ENCODE measurements around the gene MAPK4.

MAPK4 gene

DNA sequence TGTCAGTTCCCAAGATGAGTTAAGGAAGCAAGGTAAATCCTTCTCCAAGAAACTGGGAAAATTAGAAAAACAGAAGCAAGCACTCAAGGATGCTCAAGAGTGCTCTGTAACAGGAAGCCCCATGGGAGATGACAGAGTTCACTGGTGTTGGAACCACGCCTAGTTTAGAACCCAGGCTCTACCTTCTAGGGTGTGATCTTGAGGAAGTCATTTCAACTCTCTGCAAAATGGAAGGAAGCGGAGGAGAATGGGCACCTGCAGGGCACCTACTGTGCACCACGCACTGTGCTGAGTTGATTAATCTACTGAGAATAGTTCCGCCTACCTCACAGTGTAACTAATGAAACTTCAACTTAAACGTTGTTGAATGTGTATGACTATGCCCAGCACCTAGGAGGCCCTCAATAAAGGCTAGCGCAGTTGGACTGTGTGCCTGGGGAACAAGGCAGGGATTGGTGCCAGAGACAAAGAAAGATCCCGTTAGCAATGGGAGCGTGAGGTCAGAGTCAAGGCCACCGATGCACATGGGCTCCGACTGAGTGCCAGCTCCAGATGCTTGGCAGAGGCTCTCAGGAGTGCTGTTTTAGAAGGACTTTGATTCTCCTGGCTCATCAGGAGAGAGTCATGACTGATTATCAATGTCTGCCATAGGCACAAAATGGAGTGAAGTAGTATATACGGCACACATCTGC, 93.7 kb downstream of the MAPK4 start:
- DNase-seq (ENCODE audit: low spot score), result no peak

DNA sequence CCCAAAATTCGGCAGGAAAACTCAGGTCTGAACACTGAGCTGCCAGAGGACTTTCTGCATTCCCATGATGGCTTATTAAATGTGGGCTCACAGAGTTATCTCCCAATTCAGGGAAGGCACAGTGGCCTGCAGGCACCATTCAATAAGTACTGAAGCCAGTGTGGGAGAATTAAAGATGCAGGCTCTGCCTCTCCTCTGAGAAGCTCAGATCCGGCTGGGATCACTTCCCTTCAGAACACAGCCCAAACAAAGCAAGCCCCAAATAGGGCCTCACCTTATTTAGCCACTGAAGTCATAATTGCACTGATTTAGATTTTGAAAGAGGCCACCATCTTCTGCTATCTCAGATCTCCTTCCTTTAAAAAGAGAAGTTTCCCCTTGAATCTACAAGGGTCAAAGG, 94.3 kb downstream of the MAPK4 start:
- DNase-seq (ENCODE audit: low spot score), result no peak

DNA sequence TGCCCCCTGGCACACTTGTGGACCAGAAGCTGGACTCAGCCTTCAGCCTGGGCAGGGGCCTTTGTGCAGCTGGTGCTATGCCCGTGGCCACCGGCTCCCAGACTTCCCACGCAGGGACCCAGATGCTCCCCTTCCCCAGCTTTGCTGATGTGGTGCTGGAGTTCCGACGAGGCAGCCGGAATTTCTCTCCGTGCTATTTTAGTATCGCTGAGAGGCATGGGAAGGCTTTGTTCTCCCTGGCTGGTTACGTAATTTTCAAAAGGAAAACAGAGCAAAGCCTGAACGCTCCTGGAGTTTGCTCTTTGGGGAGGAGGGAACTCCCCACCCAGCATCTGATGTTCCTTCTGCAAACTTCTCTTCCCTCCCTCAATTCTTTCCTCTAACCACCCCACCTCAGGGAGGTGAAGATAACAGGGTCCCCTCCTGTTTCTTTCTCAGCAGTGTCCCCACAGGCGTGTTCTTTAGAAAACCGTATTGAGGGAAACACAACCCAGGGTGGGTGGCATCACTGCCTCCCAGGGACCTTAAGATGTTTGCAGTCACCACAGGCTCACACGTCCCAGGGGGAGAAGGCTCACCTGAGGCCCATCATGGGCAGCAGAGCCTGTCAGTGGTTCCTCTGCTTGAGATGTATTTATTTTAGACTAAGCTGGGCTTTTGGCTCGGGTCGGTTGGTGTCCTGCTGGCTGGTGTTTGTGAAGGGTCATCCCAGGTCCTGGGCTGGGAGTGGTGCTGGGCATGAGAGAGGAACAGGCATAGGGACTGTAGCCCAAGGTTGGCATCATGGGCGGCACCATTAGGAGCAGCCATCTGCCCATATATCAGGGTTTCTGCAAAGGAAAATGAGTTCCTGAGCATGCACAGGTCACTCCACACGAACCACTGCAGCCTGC, 95.0 kb downstream of the MAPK4 start:
- no peak for DNase-seq (ENCODE audit: low spot score)

DNA sequence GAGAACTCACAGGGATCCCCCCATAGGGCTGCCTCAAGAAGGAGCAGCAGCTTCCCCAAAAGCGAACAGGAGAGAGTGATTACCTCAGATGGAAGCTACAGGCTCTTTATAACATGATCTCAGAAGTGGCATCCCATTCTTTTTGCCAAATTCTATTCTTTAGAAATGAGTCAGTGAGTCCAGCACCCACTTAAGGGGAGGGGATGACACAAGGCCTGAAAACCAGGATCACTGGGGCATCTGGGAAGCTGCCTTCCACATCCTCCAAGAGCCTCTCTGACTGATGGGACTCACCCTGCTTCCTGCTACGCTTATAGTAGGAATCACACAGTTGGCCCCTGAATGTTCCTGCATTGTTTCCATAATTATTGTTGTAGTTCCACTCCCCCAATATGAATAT, 96.5 kb downstream of the MAPK4 start:
- DNase-seq (ENCODE audit: low spot score), result no peak

DNA sequence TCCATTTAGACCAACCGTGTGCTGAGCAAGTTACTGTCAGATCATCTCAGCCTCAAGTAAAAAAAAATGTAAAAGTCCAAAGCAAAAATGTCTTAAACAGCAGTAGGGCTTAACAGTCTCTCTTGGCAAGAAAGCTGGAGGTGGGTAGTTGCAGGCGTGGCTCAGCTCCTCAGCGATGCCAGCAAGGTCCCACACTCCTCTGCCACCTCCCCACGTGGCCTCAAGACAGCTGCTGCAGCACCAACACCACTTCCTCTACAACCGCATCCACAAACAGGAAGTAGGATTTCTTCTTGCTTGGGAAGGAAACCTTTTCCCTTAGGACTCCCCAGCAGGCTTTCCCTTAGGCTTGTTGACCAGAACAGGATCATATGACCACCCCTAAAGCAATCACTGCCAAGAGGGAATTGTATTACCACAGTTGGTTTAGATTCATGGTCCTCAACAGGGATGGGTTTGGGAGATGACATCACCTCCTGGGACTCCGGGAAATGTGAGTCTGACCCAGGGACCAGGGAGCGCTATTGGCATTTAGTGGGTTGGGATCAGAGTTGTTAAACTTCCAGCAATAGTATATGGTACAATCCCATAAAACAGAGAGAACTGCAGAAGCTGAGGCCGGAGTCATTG, 97.1 kb downstream of the MAPK4 start:
- DNase-seq (ENCODE audit: low spot score), result no peak

DNA sequence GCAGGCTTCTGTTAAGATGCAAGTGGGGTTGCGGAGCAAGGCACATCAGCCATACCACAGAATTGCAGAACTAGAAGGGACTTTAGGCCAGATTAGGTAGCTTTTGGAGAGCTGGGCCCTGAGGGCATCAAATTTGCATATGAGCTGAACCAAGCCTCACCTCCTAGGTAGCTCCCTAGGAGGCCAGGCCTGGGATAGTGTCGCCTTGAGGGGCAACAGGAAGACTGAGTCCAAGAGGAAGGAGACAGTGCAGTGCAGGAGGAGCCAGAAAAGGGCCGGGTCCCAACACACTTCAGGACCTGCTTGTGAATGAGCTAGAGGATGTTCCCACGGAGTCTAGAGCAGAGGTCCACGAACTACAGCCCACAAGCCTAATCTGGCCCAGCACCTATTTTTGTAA, 98.7 kb downstream of the MAPK4 start:
- no peak for DNase-seq (ENCODE audit: low spot score)

DNA sequence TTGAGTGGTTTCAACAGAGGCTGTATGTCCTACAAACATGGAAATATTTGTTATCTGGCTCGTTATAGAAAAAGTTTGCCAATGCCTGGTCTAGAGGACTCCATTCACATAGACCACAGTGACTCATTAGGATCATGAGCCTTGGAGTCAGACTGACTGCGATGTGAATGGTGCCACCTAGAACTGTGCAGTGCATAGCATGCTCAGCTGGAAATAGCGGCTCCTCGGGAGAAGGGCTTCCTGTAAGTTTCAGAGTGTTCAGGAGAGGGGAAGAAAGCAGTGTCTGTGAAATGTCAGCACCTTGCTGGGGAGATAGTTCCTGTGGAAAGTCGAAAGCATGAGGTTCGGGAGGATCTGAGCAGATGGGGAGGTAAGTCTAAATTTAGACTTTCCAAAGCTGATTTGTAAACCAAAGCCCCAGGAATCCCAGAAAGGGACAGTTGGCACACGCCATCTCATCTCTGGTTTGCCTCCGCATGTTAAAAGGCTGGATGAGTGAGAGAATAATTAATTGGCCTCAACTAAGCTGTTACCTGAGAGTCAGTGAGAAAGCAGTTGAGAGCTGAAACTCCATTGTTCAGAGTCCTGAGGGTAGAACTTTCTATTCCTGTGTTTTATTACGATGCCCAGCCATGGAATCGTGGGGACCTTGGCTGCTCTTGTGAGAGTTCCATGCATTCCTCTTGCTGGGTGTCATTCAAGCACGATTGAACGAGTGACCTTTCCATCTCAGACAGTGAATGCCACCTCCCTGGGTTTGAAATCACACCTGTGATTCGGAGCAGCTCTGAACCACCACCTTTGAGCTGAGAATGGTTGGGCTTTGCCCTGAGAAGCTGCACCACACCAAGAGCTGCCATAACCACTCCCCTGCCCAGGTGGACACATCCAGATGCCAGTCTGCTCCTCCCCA, 99.5 kb downstream of the MAPK4 start:
- DNase-seq (ENCODE audit: low spot score), result no peak

DNA sequence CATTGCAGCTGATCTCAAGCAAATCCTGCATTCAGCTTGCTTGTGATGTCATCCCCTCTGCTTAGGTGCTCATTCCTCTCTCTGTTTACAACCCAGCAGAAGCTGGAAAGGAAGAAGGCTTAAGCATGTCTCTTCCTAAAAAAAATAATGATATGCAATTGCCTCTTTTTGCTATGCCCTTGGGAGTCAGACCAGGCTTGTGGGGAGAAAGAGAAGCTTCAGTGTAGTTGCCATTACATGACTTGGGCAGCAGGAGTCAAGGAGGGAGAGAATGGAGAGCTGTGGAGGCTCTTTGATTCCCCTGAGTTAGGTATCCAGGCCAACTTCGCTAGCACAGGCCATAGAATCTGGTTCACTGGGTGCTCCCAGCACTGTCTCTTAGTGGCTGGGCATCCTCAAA, 101.1 kb downstream of the MAPK4 start:
- DNase-seq (ENCODE audit: low spot score), result no peak

DNA sequence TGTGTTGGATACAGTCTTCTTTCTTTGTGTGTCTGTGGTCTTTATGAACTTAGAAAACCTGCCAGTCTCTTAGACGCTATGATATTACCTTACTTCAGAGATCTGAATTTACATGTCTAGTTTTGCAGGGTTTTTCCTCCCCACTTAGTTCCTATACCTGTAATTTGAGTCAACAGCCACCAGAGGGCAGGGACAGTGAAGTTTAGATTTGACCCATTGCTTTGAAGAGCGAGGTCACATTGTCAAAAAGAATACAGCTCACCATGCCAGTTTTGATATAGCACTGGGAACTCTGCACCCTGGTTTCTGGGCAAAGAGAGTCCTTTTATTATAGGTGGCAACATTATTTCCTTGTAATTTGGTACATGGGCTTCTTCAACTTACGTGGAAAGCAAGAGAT, 102.3 kb downstream of the MAPK4 start:
- DNase-seq (ENCODE audit: low spot score), result no peak

DNA sequence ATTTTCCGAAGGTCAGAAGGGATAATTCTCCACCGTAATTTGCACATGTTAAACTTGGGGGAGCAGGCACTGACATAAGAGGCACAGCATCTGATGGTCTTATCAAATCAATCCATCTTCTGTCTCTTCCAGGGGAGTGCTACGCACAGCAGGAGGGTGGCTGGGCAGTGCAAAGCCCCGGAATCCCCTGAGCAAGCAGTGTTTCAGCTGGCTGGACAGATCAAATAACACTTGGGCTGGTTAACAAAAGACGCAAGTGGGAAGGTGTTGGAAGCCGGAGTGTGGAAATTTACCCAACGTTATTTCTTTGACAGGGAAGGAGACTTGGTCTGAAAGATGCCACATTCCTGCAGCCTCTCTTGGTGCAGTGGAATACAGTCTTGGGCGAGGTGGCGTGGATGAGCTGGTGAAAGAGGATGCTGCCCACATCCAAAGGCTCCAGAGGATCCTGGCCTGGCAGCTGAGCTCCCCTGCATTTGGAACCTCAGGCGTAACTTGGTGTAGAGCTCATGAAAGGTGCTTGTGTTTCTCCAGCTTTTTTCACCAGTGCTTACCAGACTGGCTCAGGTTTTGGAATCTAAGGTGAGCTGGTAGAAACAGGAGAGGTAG, 103.0 kb downstream of the MAPK4 start:
- DNase-seq (ENCODE audit: low spot score), result no peak

DNA sequence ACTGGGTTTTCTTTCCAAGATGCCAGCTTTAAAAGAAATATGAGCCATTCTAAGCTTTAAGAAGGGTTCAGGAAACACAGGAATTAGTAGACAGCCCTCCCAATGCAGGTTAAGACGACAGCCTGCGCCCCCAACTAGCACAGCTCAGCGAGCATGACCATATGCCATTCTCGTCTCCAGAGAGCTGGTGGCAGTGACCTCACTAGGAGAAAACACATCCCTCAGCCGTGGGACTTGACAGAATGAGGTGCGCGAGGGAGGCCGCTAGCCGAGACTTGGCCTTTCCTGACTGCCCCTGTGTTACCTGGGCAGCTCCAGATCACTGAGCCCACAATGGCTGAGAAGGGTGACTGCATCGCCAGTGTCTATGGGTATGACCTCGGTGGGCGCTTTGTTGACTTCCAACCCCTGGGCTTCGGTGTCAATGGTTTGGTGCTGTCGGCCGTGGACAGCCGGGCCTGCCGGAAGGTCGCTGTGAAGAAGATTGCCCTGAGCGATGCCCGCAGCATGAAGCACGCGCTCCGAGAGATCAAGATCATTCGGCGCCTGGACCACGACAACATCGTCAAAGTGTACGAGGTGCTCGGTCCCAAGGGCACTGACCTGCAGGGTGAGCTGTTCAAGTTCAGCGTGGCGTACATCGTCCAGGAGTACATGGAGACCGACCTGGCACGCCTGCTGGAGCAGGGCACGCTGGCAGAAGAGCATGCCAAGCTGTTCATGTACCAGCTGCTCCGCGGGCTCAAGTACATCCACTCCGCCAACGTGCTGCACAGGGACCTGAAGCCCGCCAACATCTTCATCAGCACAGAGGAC, 103.9 kb downstream of the MAPK4 start:
- DNase-seq (ENCODE audit: low spot score), result no peak

DNA sequence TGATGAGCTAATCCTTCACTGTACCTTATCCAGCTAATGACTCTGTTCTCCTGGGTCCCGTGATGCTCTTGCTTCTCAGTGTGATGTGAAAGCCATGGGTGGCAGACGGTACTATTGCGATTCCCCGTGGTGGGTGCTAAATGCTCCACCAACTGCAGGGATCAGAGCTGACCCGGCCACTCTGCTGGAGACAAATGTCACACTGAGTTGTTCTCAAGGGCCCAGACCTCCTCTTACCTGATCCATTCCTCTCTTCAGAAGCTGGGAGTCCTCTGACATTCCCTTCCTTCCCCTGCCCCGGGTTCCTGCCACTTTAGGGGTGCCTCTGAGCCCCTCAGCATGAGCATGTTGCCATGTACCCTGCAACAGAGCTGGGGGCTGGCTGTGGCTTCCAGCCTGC, 105.1 kb downstream of the MAPK4 start:
- no peak for DNase-seq (ENCODE audit: low spot score)

DNA sequence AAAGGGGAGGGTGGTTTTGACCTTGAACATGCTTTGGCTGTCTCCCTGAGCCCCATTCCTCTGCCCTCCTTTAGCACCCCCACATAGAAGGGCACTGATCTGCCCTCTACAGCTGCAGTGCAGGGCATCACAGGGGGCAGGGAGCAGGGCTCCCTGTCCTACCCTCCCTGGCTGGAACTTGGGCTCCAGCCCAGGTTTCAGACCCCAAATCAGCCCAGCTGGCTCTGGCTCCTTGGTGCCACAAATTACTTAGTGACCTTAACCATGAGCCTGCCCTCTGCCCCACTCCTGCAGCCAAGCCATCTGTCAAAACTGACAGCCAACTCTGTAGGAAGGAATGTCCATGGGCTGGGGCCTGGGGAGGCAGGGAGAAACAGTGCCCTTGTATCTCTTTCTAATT, 105.6 kb downstream of the MAPK4 start:
- no peak for DNase-seq (ENCODE audit: low spot score)

DNA sequence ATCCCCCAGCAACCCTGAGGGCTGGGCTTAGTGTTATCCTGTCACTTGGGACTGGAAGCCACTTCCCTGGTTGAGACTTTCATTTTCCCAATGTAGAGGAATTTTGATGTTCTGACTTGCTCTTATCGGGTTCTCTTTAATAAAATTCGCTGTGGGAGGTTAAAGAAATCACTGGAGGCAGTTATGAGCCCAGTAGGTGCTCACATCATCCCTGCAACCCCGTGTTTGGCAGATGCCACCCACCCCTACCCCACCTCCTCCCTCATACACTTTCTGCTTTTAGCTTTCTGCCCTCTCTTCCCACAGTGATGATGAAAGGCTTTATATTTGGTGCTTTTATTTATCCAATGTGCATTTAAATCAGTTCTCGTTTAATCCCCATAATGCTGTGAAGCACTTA, 106.6 kb downstream of the MAPK4 start:
- no peak for DNase-seq (ENCODE audit: low spot score)

DNA sequence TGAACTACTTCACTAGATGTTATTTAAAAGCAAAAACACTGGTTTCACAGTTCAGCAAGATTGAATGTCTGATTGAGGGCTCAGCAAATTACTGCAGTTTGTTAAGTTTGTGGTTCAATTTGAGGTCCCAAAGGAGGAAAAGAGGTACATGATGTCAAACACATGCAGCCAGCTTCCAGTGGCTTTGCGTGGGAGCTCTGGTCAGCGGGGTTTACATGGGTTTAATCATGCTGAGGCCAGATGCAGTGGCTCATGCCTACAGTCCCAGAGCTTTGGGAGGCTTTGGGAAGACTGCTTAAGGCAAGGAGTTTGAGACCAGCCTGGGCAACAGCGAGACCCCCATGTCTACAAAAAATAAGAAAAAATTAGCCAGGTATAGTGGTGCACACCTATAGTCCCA, 111.5 kb downstream of the MAPK4 start:
- DNase-seq (ENCODE audit: low spot score), result no peak

DNA sequence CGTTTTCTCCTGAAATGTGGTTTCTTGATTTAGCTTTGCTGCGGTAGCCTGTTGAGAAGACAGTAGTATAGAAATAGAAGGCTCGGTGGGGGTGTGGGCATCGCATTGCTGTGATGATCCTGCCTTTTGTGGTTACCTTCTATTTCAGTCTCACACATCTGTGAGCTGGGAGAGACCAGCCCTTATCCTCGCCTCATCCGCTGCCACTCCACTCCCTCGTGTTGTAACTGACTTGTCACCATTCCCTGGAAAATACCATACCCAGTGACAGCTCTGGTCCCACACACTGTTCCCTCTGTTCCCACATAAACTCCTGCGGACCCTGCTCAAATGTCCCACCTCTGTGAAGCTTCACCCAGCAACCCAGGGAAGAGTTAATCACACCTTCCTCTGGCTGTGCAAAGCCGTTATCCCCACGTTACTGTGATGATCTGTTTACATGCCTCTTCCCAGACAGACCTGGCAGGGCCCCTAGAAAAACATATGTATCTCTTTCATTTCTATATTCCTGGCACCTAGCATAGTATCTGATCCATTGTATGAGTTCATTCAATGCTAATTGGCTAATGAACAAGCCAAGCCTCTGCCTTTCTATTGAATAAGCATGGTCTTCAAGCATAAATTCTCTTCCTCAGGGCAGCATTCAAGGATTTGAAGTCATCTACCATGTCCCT, 114.6 kb downstream of the MAPK4 start:
- no peak for DNase-seq (ENCODE audit: low spot score)

DNA sequence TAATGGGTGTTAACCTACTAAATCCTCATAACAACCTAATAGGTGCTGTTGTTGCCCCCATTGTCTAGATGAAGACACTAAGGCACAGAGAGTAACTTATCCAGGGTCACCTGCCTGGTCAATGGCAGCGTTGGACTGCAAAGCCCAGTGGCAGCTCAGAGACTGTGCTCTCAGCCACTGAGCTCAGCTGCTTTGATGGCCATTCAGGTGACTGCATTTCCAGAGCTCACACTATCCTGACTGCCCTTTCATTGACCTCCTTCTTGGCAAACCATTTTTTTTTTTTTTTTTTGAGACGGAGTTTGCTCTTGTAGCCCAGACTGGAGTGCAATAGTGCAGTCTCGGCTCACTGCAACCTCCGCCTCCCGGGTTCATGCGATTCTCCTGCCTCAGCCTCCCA, 115.2 kb downstream of the MAPK4 start:
- DNase-seq (ENCODE audit: low spot score), result no peak

DNA sequence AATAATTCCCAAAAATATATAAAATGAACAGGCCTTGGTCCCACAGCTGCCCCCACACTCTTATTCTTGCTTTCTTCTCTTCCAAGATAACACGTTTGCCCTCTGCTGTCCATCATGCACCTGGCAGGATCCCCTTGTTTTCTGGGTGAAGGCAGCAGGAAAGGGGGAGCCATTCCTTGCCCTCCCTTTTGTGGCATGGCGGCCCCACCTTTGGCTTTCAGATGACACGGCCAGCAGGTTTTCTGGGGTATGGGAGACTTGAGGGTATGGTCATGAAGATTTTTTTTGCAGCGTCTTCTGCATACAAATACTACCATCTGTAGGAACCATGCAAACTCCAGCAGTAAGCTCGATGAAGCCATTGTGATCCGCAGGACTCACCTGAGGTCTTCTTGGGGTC, 118.8 kb downstream of the MAPK4 start:
- no peak for DNase-seq (ENCODE audit: low spot score)

DNA sequence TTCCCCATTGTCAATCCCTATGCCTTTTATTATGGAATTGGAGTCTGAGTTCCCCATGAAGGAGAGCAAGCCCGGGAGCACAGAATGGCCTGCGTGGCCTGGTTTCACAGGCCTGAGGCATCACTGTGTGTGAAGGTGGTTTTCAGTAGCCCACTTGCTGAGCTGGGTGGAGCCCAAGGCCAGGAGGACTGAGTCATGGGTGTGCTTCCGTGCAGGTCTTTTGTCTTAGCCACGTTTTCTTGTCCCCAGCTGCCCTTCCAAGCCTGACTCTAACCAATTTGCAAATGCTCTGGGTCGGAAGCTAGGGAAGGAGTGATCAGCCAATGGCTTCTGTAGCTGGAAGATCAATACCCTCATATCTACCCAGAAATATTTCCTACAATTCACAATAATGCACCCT, 119.2 kb downstream of the MAPK4 start:
- no peak for DNase-seq (ENCODE audit: low spot score)

DNA sequence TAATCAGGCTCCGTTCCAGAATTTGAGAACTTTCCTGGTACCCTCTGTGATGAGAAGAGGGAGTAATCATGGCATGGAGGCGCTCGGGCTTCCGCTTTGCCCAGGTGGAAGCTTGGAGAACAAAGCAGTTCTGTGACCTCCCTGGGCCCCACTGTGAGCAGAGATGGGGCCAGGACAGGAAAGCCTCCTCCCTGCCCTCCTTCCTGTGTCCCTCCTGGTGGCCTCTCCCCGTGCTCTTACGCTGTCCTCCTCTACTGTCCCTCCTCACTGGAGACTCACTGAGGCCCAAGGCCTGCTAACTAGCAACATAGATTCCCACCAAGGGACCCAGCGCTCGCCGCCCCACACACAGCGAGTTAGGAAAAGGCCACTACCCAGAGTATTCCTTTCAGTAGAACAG, 119.8 kb downstream of the MAPK4 start:
- DNase-seq (ENCODE audit: low spot score), result no peak
